HG02943 (cell line): ENCODE results near the gene CLDN24.

Experiments used
- ATAC-seq: cut with Tn5 transposase; IDR thresholded peaks from one replicate; pipeline ENCODE4 v1.9.1; 2021; ENCODE audit warnings: mild to moderate bottlenecking, low read depth, moderate library complexity; ENCODE audit not compliant: unreplicated experiment

The CLDN24 gene

DNA sequence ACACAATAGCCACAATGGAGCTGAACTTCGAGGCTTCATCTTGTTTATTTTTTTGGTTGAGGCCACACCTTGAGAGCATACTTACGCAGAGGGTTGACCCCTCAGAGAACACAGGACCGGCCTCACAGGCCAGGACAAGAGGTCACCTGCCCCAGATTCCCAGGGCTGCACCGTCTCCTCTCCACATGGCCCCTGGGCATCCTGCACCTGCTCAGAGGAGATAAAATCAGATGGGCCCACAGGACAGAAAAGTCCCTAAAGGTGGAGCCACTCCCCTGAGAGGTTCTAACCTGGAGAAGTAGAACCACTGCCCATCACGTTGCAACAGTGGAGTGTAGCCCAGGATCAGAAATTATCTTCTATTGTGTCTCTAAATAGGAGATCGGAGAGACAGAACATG lies 1.1 kb upstream of the CLDN24 start:
- ATAC-seq: no peak

GRCh38 chr4:183321516-183321915 lies 710 bp downstream of the CLDN24 start:
- no peak for ATAC-seq

- ATAC-seq: no peak
Observed at GRCh38 chr4:183321079-183321478, 1.1 kb downstream of the CLDN24 start.

- no peak for ATAC-seq
Observed at GRCh38 chr4:183320211-183321059, 1.8 kb downstream of the CLDN24 start, which contains the start of gene CLDN22. TSS of gene CLDN22 (minus strand) at chr4:183320276. CDS start at chr4:183320218, 58 bp downstream.

- no peak for ATAC-seq
Observed at GRCh38 chr4:183318656-183319055, 3.6 kb downstream of the CLDN24 start.

DNA sequence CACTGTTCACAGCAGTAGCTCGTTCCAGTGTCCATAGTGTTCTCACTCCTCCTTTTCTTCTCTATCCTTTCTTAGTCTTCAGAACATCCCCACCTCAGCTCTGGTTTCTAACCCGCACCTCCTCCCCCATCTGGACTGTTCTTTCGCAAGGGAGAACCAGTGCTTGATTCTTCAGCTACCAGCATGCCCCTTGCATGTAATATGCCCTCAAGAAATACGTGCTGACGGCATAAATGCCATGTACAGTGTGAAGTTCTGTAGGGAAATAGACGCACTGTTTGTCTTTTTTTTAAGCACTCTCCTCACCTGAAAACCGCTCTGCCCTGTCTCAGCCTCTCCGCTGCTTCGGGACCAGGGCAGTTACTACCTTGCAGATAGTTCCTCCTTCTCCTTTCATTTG lies 7.4 kb downstream of the CLDN24 start:
- no peak for ATAC-seq

- no peak for ATAC-seq
Observed at GRCh38 chr4:183314336-183314735, 7.9 kb downstream of the CLDN24 start.

DNA sequence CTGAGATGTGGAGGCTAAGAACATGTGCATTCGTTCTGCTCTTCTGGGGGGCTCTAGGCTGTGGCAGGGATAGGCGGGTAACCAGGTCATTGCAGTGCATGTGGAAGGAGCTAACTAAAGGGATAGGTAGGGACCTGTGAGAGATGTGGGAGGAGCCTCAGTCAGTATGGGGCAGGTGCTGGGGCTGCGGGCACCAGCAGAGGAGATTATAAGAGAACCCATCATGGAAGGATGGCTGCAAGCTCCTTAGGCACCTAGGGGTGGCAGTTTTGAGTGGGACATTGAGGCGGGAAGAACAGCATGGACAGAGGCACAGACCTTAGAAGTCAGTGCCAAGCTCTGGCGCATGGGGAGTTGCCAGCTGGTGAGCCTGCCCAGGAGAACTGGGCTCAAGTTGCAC lies 9.4 kb downstream of the CLDN24 start:
- ATAC-seq: no peak

DNA sequence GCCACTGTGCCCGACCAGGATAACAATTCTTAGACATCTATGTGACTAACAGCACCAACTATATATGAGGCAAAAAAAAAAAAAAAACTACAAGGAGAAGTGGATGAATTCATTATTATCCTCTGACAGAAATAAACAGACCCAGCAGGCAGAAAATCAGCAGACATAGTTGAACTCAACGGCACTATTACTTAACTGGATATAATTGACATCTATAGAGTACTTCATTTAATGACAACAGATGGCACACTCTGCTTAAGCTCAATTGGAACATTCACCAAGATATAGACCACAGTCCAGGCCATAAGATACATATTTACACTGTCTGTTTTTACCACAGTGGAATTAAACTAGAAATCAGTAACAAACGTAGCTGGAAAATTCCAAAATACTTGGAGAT lies 15.4 kb downstream of the CLDN24 start:
- ATAC-seq: no peak

- no peak for ATAC-seq
Observed at GRCh38 chr4:183304538-183304937, 17.7 kb downstream of the CLDN24 start.

DNA sequence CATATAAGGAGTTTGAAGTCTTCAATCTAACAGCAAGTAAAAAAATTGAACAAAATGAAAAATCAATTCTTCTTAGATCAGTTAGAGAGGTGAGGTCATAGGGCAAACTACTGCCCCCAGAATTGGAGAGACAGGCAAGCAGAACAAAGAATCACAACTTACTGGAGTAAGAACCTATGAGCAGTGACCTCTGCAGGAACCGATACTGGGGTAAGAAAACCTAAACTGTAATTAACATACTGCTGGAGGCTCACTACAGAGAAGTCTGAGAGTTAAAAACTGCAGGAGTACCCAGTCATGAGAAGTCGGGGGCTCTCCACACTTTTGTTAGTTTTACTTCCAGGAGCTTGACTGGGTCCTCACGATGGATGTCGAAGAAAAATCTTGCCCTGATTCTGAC lies 18.2 kb downstream of the CLDN24 start:
- peak; percentile 58 for ATAC-seq

DNA sequence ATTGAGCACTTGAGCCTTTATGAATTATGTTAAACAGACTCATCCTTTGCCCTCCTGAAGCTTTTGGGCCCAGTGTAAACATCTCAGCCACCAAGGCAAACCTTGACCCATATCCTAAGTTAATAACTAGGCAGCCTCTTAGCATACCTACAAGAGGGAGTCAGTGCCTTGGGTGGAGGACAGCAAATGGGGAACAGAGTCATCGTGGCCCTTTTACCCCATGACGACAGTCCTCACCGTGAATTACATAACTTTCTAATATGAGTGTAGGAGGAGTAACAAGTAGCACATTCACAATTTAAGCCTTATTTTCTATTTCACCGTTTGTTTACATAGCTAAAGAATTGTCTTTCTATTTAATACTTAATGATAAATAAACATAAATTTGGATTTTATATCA lies 18.9 kb downstream of the CLDN24 start:
- no peak for ATAC-seq

GRCh38 chr4:183300655-183301054 lies 21.6 kb downstream of the CLDN24 start:
- no peak for ATAC-seq

- ATAC-seq: no peak
Observed at GRCh38 chr4:183300070-183300469, 22.2 kb downstream of the CLDN24 start.

- no peak for ATAC-seq
Observed at GRCh38 chr4:183299464-183299863, 22.8 kb downstream of the CLDN24 start.

- peak; percentile 70 for ATAC-seq
Observed at GRCh38 chr4:183297675-183298074, 24.6 kb downstream of the CLDN24 start.

DNA sequence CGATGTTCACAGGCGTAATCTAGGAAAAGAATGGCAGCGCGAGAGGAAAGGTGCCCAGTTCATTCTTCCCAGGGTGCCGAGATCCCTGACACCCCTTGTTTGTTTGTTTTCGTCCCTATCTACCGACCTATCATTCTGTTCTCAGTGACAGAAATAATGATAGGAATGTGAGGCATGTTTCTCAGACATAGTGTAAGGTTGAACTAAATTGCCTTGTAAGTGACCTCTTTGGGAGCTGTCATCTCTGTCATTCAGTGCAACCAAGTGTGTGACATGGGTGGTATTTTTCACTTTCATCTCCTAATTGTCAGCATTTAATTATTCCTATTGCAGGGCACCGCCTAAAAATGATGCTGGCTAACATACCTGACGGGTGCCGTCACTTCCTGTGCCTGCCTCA lies 26.5 kb downstream of the CLDN24 start:
- ATAC-seq: no peak

- no peak for ATAC-seq
Observed at GRCh38 chr4:183291070-183291469, 31.2 kb downstream of the CLDN24 start.

DNA sequence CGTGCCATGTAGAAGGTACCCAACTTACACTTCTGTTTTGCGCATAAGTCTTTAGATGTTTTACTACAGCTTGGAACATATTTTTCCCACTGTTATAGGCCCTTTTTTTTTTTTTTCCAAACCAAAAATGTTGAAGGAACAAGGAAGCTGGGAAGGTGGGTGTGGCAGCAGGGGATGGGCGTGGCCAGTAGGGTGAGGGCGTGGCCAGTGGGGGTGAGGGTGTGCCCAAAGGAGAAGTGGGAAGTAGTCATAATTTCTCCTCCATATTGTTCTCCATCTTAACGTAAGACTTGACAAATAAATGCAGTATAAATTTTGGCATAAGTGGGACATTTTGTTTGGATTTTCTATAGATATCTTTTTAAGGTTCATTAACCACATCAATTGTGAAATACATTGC lies 32.5 kb downstream of the CLDN24 start:
- no peak for ATAC-seq

DNA sequence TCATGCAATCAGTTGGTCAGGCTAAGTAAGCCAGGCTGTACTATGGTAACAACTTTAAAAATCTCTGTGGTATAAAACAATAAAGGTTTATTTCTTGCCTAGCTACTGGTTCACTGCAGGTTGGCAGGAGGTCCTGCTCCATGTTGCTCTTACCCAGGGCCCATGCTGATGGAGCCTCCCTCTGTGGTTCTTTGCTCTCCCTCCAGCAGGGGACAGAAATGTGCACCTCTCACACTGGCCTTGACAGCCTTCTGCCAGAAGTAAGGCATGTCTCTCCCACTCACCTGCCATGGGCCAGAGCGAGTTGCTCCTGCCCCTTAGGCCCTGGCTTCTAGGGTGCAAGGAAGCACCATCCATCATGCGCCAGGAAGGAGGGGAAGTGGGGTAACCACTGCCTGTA lies 33.3 kb downstream of the CLDN24 start:
- no peak for ATAC-seq

DNA sequence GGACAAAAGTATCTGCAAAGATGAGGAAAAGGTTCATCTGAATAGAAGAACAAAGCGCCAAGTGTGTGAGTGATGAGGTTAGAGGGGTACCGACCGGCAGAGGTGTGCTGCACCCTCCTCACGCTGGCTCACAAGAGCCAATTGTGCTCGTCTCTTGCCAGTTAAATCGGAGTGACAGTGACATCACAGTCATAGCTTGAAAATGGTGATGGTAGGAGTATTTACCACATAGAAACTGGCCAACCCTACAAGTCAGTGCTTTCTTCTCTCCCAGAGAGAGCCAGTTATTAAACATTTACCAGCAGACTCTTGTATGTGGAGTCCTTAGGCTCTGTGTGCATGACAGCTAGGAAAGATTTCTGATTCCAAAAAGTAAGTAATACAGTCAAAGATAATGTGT lies 34.5 kb downstream of the CLDN24 start:
- ATAC-seq: peak; percentile 80

DNA sequence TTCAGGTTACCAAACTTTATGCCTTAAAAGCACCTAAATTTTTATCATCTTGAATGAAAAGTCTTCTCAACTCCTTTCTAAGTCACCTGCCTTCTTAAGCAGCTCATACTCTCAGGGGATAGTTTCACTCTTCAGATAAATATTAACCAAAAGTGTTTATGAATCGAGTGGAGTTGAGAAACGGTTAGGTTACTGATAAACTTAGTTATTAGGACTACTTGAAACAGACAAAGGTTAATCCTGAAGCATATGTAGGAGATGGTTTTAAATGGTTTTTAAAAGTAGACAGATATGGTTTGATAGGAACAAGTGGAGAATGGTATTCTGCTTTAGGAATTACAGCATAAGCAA lies 34.9 kb downstream of the CLDN24 start:
- ATAC-seq: peak; percentile 80
